Activated naive CD8-positive, alpha-beta T cell treated with anti-CD3 and anti-CD28 coated beads for 36 hours (primary cell): ENCODE data around the gene GRPR. TPM values are rescaled to one million over a fixed set of nuclear protein-coding genes. Genes with fewer than 3 reads are reported as not detected.

Experiments used
- DNase-seq: peaks from one replicate; pipeline ENCODE4 v3.0.0; 2021
- H3K27ac Mint-ChIP-seq: one replicate; pipeline ENCODE4 v1.8.0; 2022; ENCODE audit warnings: mild to moderate bottlenecking, moderate library complexity, mixed read lengths
- H3K27me3 Mint-ChIP-seq: one replicate; pipeline ENCODE4 v1.8.0; 2022; ENCODE audit warnings: mild to moderate bottlenecking, mixed read lengths
- H3K36me3 Mint-ChIP-seq: one replicate; pipeline ENCODE4 v1.8.0; 2021; ENCODE audit warnings: mild to moderate bottlenecking, mixed read lengths
- H3K4me1 Mint-ChIP-seq: one replicate; pipeline ENCODE4 v1.8.0; 2021; ENCODE audit warnings: mixed read lengths
- H3K4me3 Mint-ChIP-seq: one replicate; pipeline ENCODE4 v1.8.0; 2022; ENCODE audit warnings: mild to moderate bottlenecking, moderate library complexity, mixed read lengths
- H3K9me3 Mint-ChIP-seq: one replicate; pipeline ENCODE4 v1.8.0; 2022; ENCODE audit warnings: mixed read lengths
- total RNA-seq, 2 experiments: library from RNA; stranded (reverse); gene quantifications; one replicate each; pipeline ENCODE4 v1.2.3, GENCODE V29; 2021

Gene GRPR
- total RNA-seq, 2 experiments from 2014 or later = not detected

DNA sequence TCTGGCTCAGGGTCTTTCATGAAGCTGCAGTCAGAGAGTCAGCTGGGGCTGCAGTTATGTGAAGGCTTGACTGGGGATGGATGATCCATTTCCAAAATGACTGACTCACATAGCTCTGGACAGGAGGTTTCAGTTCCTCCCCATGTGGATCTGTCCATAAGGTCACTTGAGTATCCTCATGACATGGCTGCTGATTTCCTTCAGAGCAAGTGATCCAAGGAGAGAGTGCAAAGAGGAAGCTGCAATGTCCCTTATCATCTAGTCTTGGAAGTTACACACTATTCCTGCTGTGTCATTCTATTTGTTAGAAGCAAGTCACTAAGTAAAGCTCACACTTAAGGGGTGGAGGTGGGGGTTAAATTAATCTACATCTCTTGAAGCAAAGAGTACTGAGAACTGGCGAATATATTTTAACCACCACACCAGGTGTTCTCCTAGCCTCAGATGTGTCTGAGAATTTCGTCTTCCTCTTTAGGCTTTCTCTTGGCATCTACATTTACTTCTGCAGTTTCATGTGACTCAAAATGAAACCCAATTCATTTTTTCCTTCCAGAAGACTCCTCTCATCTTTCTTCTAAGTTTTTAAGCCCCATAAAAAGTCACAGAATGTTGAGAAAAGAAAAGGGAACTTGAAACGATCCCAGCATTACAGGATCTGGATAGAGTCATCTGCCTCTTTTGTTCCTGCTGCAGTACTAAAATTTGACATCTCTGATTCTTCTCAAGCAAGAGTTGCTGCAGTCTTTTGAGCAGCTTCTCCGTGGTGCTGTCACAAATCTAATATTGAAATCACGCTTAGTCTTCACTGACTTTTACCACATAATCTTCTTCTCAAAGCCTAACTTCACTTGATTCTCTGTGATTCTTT is 3.8 kb upstream of the GRPR start:
- Mint-ChIP-seq H3K27ac (peak overlapping the region; percentile 48), H3K36me3 (peaks cover 5% of the 10 kb centered on the region), H3K27me3 (peaks cover 16% of the 10 kb centered on the region), H3K4me1 (peaks cover 21% of the 10 kb centered on the region), H3K9me3 (peaks cover 8% of the 10 kb centered on the region), H3K4me3 (no peak overlapping the region)
- no peak for DNase-seq

DNA sequence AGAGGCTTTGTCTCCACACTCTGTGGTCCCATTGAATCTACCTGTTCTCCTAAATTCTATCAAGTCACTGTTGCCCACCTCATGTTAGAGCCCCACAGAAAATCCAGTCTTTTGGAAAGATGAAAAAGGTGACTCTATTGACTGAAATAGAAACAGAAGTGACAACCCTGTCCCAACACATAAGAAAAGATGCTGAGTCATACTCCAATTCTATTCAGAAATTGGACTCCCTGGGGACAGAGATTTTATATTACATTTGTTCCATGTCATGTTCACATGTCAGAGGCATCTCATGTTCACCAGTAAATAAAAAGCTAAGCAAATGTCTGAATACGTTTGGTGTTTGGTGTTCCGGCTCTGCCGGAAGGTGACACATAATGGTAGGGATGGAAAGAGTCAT is 2.9 kb upstream of the GRPR start:
- no peak for DNase-seq
- H3K4me3 Mint-ChIP-seq = no peak overlapping the region
- peak overlapping the region; percentile 46 for H3K27ac Mint-ChIP-seq
- H3K27me3 Mint-ChIP-seq = peaks cover 18% of the 10 kb centered on the region
- H3K36me3 Mint-ChIP-seq = peaks cover 5% of the 10 kb centered on the region
- peaks cover 21% of the 10 kb centered on the region for H3K4me1 Mint-ChIP-seq
- peaks cover 8% of the 10 kb centered on the region for H3K9me3 Mint-ChIP-seq

DNA sequence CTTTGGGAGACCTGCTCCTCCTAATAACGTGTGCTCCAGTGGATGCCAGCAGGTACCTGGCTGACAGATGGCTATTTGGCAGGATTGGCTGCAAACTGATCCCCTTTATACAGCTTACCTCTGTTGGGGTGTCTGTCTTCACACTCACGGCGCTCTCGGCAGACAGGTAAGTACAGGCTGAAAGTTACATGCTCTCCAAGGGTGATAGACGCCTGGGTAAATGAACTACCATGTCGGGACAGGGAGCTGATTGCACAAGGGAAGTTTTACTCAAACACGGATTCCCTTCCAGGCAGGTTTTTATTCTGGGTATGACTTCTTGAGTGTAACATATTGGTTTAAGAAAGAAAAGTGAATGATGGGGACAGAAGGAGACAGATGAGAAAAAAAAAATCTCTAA is 836 bp downstream of the GRPR start:
- Mint-ChIP-seq H3K36me3 (peaks cover 2% of the 10 kb centered on the region), H3K27ac (no peak overlapping the region), H3K4me1 (peaks cover 18% of the 10 kb centered on the region), H3K9me3 (peaks cover 2% of the 10 kb centered on the region), H3K27me3 (peaks cover 20% of the 10 kb centered on the region), H3K4me3 (no peak overlapping the region)
- no peak for DNase-seq

DNA sequence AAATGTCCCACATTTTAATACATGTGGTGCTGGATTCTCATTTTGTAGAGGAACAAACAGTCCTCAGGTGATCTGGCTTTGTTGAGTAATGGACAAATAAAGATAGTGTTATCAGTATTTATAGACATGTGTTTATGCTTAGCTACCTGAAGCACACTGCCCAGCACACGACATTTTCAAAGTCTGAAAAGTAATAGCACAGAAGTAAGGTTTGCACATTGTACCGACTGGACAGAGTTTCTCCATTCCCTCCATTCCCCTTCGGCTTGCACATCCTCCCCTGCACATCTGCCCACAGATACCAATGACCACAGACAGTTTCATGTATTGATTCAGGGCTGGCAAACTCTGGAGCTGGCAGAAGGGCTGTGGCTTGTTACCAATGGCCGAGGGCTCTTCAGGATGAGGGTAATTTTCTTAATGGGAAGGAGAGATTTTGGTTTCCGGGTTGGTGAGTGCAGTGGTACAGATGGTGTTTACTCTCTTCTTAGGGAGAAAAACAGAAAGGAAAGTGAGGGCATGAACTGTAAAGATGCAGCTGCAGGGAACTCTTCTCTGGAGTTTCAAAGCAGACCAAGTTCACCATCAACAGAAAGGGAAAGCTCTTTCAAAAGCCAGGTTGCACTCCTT is 2.3 kb downstream of the GRPR start:
- H3K4me3 Mint-ChIP-seq = no peak overlapping the region
- H3K9me3 Mint-ChIP-seq = no peaks in the 10 kb centered on the region
- peaks cover 20% of the 10 kb centered on the region for H3K27me3 Mint-ChIP-seq
- no peak overlapping the region for H3K27ac Mint-ChIP-seq
- DNase-seq = no peak
- H3K36me3 Mint-ChIP-seq = no peaks in the 10 kb centered on the region
- H3K4me1 Mint-ChIP-seq = peaks cover 4% of the 10 kb centered on the region

DNA sequence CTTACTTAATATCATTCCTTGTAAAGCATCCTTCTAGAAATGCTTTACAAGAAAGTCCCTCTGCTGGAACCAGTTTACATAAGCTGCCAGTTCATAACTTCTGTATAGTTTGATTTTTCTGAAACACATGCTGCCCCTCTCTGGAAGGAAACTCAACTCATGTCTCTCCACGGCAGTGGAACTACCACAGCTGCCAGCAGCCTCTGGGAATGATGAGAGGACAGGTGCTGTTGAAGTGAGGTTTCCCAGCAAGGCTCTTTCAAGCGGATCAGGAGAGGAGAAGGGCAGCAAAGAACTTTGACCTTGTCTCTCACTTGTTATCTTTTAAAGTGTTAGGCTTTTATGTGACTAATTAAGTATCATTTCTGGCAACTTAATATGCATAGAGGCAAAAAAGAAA is 7.3 kb downstream of the GRPR start:
- DNase-seq = no peak
- no peak overlapping the region for H3K4me3 Mint-ChIP-seq
- H3K4me1 Mint-ChIP-seq = no peaks in the 10 kb centered on the region
- no peaks in the 10 kb centered on the region for H3K36me3 Mint-ChIP-seq
- peaks cover 8% of the 10 kb centered on the region for H3K27me3 Mint-ChIP-seq
- H3K27ac Mint-ChIP-seq = no peak overlapping the region
- no peaks in the 10 kb centered on the region for H3K9me3 Mint-ChIP-seq

DNA sequence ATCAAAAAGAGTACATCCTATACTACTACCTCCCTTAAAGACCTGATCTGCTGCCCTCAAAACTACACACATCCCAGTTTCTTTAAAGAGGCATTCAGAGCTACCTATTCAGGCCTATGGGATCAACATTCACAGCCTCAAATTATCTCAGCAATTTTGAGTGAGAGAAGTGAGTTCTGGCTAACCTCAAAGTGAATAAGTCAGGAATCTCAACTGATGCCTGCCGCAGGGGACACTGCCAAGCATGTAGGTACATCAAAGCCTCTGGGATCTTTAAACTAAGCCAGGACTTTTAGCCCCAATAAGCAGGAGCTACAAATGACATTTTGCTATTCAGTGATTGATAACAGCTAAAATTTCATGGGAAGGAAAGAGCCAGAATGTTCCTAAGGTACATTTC is 11.6 kb downstream of the GRPR start:
- H3K9me3 Mint-ChIP-seq = no peaks in the 10 kb centered on the region
- no peak for DNase-seq
- H3K27me3 Mint-ChIP-seq = peaks cover 13% of the 10 kb centered on the region
- H3K4me1 Mint-ChIP-seq = no peaks in the 10 kb centered on the region
- H3K36me3 Mint-ChIP-seq = no peaks in the 10 kb centered on the region
- no peak overlapping the region for H3K4me3 Mint-ChIP-seq
- H3K27ac Mint-ChIP-seq = no peak overlapping the region

DNA sequence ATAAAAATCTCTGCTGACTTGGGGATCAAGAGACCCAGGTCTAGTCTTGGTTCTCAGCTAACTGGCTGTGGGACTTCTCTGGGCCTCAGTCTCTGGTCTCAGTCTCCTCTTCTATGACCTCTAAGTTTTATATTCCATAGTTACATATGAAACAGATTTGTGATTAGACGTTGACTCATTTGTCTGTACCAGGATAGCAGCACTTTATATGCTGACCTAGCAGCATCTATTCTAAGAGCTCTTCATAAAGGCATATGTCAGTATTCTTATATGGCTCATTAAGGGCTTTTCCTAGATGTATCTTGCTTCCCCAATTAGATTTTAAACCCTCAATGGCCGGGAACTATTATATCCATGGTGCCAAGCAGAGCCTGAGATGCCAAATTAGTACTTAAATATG is 12.7 kb downstream of the GRPR start:
- Mint-ChIP-seq H3K27me3 (peaks cover 14% of the 10 kb centered on the region), H3K4me1 (peaks cover 6% of the 10 kb centered on the region), H3K27ac (no peak overlapping the region), H3K36me3 (no peaks in the 10 kb centered on the region), H3K9me3 (no peaks in the 10 kb centered on the region), H3K4me3 (no peak overlapping the region)
- no peak for DNase-seq

DNA sequence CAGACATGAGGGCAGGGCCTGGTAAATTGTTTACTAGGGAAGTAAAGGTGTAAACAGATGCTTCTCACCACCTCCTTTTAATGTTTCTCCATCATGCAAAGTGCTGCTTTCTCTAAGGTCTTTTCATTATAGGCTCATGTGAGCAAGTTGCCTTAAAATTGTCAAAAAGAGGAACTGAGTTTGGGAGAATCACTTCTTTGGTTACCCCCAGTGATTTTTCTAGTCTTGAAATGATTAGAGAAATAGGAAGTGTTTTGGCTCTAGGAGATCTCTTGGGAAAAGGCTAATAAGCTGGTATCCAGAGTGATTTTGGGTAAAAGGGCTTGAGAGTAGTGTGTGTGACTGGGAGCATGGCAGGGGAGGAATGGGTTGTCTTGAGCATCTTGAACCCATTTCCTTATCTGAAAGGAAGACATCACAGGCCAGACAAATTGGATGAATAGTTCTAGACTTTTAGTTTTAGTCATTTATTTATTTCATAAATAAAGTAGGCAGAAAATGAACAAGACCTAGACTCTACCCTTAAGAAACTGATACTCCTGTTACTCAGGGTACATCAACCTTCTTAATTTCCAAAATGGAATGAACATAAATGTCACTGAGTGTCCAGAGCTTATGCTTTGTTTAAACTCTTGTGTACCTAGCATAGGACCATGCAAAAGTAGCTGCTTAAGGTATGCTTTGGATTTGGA is 14.2 kb downstream of the GRPR start:
- H3K27me3 Mint-ChIP-seq = peaks cover 11% of the 10 kb centered on the region
- H3K27ac Mint-ChIP-seq = no peak overlapping the region
- no peaks in the 10 kb centered on the region for H3K9me3 Mint-ChIP-seq
- H3K36me3 Mint-ChIP-seq = no peaks in the 10 kb centered on the region
- H3K4me1 Mint-ChIP-seq = peaks cover 8% of the 10 kb centered on the region
- no peak overlapping the region for H3K4me3 Mint-ChIP-seq
- no peak for DNase-seq

DNA sequence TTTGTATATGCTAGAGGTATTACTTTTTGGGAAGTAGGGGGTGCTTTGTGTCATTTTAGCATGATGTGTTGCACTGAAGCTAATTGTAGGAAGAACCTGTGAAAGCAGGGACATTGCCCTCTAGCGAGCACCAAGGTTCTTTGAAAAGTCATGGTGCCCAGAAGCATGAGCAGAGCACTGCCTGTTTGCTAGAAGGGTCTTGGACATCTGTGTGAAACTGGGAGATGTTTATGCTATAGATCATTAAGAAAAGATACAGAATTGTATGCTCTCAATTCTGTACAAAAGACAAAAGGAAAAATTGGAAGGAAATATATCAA is 14.7 kb downstream of the GRPR start:
- no peak overlapping the region for H3K4me3 Mint-ChIP-seq
- peaks cover 16% of the 10 kb centered on the region for H3K27me3 Mint-ChIP-seq
- H3K36me3 Mint-ChIP-seq = no peaks in the 10 kb centered on the region
- no peak for DNase-seq
- H3K9me3 Mint-ChIP-seq = no peaks in the 10 kb centered on the region
- H3K27ac Mint-ChIP-seq = no peak overlapping the region
- H3K4me1 Mint-ChIP-seq = peaks cover 8% of the 10 kb centered on the region

DNA sequence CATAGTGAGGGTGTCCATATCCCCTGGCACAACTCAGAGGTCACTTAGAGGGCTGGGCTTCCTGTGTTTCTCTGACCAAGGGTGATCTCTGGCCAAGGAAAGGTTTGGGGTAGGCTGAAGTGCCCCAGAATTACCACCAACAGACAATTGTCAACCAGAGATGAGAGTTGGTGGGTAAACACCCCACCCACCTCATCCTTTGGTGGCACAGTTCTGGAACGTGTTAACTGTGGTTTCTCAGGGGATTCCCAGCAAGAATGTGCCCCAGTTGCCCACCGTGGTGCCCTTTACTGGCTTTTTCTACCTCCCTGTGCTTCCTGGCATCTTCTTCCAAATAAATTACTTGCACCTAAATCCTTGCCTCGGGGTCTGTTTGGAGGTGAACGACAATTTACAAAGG is 17.1 kb downstream of the GRPR start:
- no peak for DNase-seq
- H3K27ac Mint-ChIP-seq = no peak overlapping the region
- no peak overlapping the region for H3K4me3 Mint-ChIP-seq
- peaks cover 8% of the 10 kb centered on the region for H3K4me1 Mint-ChIP-seq
- H3K36me3 Mint-ChIP-seq = no peaks in the 10 kb centered on the region
- peaks cover 2% of the 10 kb centered on the region for H3K9me3 Mint-ChIP-seq
- peaks cover 21% of the 10 kb centered on the region for H3K27me3 Mint-ChIP-seq

DNA sequence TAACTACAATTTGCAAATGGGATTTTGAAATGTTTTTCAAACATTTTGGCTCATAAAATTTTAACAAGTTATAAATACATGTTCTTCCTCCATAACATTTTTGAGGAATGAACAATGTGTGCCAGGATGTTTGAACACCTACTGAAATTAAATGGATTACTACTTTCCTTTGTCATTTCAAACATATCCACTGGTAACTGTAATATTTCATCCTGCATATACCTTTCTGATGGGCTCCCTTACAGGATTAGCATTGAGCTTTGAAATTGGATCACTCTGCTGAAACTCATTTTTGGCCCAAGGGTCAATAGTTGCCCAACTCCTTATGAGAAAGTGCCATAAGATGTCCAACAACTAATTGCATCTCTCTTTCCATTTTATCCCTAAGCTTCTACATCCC is 17.6 kb downstream of the GRPR start:
- no peak for DNase-seq
- Mint-ChIP-seq H3K4me1 (peaks cover 8% of the 10 kb centered on the region), H3K4me3 (no peak overlapping the region), H3K36me3 (no peaks in the 10 kb centered on the region), H3K9me3 (peaks cover 2% of the 10 kb centered on the region), H3K27me3 (peaks cover 27% of the 10 kb centered on the region), H3K27ac (no peak overlapping the region)

DNA sequence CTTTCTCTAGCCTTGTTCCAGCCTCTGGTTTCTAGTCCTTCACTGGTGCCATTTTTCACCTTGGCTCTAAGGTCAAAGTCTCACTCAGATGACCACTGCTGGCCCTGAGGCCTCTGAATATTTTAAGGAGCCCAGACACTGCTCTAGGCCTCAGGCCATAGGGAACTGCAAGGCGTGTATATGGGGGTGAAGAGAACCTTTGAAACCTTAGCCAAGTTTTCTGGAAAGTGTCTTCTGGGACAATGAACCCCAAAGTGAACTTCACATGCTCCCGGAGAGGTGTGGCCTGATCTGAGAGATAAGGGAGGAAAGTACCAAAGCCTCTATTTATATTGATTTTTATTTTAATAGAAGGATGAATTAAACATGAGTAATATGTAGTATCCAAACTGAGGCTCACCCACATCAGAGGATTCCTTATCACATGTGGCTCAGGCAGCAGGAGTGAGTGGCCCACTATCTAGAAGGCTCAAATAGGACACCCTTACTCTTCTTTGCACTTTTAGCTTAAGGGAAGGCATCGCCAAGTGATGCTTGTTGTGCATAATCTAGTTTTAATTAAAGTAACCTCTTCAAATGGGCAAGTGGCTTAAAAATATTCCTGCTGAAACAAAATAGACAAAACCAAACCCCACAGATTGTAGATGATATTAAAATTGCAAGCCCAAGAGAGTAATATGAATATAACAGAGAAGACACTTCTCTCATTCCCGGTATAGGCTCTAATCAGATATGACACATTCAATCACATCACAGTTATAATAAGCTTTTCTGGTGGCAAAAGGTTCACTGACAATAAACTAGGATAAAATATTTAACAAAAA is 18.3 kb downstream of the GRPR start:
- no peak overlapping the region for H3K27ac Mint-ChIP-seq
- DNase-seq = no peak
- H3K27me3 Mint-ChIP-seq = peaks cover 27% of the 10 kb centered on the region
- peaks cover 2% of the 10 kb centered on the region for H3K9me3 Mint-ChIP-seq
- no peaks in the 10 kb centered on the region for H3K36me3 Mint-ChIP-seq
- no peak overlapping the region for H3K4me3 Mint-ChIP-seq
- H3K4me1 Mint-ChIP-seq = peaks cover 8% of the 10 kb centered on the region

DNA sequence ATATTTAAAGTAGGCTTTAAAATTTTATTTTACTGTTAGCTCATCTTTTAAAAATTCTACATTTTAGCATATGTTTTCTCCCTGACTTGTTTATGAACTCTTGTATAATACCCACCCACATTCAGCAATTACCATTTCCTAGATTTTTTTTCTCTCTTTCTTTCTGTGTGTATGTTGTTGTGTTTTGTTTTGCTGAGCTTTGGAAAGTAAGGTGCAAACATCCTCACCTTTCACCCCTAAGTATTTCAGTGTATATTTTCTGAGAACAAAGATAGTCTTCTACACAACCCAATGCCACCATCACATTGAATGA is 18.8 kb downstream of the GRPR start:
- peaks cover 8% of the 10 kb centered on the region for H3K4me1 Mint-ChIP-seq
- no peak for DNase-seq
- H3K9me3 Mint-ChIP-seq = peaks cover 2% of the 10 kb centered on the region
- H3K27ac Mint-ChIP-seq = no peak overlapping the region
- H3K36me3 Mint-ChIP-seq = no peaks in the 10 kb centered on the region
- peaks cover 27% of the 10 kb centered on the region for H3K27me3 Mint-ChIP-seq
- H3K4me3 Mint-ChIP-seq = no peak overlapping the region

DNA sequence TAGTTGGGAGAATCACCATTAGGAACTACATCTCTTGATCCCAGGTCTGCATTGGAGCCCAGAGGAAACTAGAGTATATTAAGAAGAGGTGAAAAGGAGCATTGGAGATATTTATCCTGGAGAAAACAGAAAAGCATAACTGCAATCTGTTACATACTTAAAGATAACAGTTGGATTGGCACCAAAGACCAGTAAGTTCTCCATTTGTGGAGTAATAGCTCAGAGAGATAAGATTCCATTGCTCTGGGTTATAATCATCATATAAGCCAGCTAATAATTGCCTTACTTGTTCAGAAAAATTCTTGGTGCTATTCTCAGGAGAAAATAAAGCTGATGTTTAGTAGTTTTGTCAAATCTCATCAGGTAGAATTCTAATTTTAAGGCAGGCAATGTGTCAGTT is 20.6 kb downstream of the GRPR start:
- peaks cover 8% of the 10 kb centered on the region for H3K4me1 Mint-ChIP-seq
- no peak overlapping the region for H3K27ac Mint-ChIP-seq
- H3K4me3 Mint-ChIP-seq = no peak overlapping the region
- peaks cover 27% of the 10 kb centered on the region for H3K27me3 Mint-ChIP-seq
- H3K9me3 Mint-ChIP-seq = peaks cover 2% of the 10 kb centered on the region
- H3K36me3 Mint-ChIP-seq = no peaks in the 10 kb centered on the region
- no peak for DNase-seq

DNA sequence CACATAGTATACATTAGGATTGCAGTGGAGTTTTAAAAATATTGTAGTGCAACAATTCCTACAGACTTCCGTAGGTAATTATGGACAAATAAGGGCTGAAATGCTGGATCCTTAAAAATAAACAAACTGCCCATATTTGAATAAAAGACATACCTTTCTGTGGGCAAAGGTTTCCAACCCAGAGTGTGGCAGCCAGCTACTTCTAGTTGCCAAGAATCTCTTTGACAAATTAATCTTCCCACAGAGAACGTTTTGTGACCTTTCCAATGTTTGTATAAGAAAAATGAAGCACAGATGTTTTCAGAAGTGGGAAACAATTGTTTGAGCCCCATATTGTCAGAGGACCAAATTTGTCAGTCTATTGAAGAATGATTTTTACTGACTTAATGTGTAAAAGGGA is 21.1 kb downstream of the GRPR start:
- Mint-ChIP-seq H3K27me3 (peaks cover 27% of the 10 kb centered on the region), H3K27ac (no peak overlapping the region), H3K4me1 (peaks cover 8% of the 10 kb centered on the region), H3K4me3 (no peak overlapping the region), H3K9me3 (peaks cover 2% of the 10 kb centered on the region), H3K36me3 (no peaks in the 10 kb centered on the region)
- no peak for DNase-seq
